ENCODE data around the gene PDE2A. TPM values are rescaled to one million over a fixed set of nuclear protein-coding genes. Genes with fewer than 3 reads are reported as not detected.
"Not testable (repeated sequence)": the region's sequence is repeated elsewhere in the genome, so short reads cannot be mapped to it uniquely, and the experiment has no call there.

Gene PDE2A
- polyA plus RNA-seq, 1 donor (not counting 4 experiments of a cell fraction or from before 2014, with no cell fraction given), result 0.38 TPM

DNA sequence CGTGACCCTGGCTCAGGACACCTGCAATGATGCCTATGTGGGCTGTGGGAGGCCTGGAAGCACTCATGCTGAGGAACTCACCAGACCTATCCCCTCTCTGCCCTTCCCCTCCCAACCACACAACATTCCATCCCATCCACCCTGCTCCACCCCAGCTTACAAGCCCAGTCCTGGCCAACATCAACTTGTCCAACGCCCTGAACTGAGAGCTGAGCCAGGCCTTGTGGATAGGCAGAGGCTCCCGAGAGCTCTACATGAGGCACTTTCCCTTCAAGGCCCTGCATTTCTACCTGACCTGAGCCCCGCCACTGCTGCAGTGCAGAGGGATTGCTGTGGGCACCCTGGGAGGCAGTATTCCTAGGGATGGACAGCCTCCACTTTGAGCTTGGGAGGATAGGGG is 112.4 kb downstream of the PDE2A start:
- no peaks in the 10 kb centered on the region for H3K36me3 ChIP-seq (ENCODE audit: control insufficient read depth in 2 of 2, extremely low read depth in 1 of 2, insufficient read depth in 2 of 2, low read length in 2 of 2)
- no peaks in the 10 kb centered on the region for H3K9me3 ChIP-seq (ENCODE audit: control insufficient read depth, low read depth, low read length)
- TF ChIP-seq, protein P1, sequence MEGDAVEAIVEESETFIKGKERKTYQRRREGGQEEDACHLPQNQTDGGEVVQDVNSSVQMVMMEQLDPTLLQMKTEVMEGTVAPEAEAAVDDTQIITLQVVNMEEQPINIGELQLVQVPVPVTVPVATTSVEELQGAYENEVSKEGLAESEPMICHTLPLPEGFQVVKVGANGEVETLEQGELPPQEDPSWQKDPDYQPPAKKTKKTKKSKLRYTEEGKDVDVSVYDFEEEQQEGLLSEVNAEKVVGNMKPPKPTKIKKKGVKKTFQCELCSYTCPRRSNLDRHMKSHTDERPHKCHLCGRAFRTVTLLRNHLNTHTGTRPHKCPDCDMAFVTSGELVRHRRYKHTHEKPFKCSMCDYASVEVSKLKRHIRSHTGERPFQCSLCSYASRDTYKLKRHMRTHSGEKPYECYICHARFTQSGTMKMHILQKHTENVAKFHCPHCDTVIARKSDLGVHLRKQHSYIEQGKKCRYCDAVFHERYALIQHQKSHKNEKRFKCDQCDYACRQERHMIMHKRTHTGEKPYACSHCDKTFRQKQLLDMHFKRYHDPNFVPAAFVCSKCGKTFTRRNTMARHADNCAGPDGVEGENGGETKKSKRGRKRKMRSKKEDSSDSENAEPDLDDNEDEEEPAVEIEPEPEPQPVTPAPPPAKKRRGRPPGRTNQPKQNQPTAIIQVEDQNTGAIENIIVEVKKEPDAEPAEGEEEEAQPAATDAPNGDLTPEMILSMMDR (optimal IDR thresholded peaks at IDR 0.05 in 1 of 3, IDR thresholded peaks at IDR 0.05 in 1 of 3, conservative IDR thresholded peaks at IDR 0.05 in 1 of 3; ENCODE audit: extremely low read depth in 1 of 3, insufficient read depth in 2 of 3, low read length in 3 of 3), result no peak
- TF ChIP-seq EZH2 (IDR thresholded peaks at IDR 0.05; ENCODE audit: low read length), result no peak
- H3K4me1 ChIP-seq (ENCODE audit: control insufficient read depth, extremely low read depth, insufficient read depth, low read length), result peaks cover 15% of the 10 kb centered on the region
- no peaks in the 10 kb centered on the region for H3K27me3 ChIP-seq (ENCODE audit: control insufficient read depth, extremely low read depth, insufficient read depth, low read length)
- dilution Hi-C loops (cut with MboI; ENCODE audit: extremely low pct_ligation_motif_present, low sequenced_read_pairs), result no loop called here
- no peaks in the 10 kb centered on the region for H4K20me1 ChIP-seq (ENCODE audit: control insufficient read depth, extremely low read depth, insufficient read depth, low read length)
- no peaks in the 10 kb centered on the region for H3K9me1 ChIP-seq (ENCODE audit: control insufficient read depth, extremely low read depth, insufficient read depth, low read length)
- H3K4me3 ChIP-seq (ENCODE audit: control insufficient read depth in 2 of 3, extremely low read depth in 1 of 3, insufficient read depth in 2 of 3, low read depth in 1 of 3, low read length in 3 of 3), result no peak overlapping the region
- FAIRE-seq (peak; percentile 9), DNase-seq (ENCODE audit: low read depth, low spot score) (no peak)
- H3K79me2 ChIP-seq (ENCODE audit: control insufficient read depth, insufficient read depth, low read length), result no peaks in the 10 kb centered on the region
- no peak overlapping the region for H3K27ac ChIP-seq (ENCODE audit: control insufficient read depth, insufficient read depth, low read length)
- H3K4me2 ChIP-seq (ENCODE audit: control insufficient read depth, extremely low read depth, insufficient read depth, low read depth, low read length), result no peak overlapping the region
- no peak overlapping the region for H3K9ac ChIP-seq (ENCODE audit: control insufficient read depth, extremely low read depth, insufficient read depth, low read length)
- H2AFZ ChIP-seq (ENCODE audit: control insufficient read depth, low read length), result peak overlapping the region; percentile 31

DNA sequence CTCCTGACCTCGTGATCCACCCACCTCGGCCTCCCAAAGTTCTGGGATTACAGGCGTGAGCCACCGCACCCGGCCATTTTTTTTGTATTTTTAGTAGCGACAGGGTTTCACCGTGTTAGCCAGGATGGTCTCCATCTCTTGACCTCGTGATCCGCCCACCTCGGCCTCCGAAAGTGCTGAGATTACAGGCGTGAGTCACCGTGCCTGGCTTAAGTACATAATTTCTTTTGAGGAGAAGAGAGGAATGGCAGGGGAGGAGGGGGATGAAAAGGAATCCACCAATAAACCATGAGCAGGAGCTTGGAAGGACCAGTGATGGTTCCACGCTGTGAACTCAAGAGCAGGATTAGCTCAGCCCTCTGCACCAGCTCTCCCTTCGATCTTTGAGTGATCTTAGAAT is 113.4 kb downstream of the PDE2A start:
- H3K27ac ChIP-seq (ENCODE audit: control insufficient read depth, insufficient read depth, low read length); dilution Hi-C loops (cut with MboI; ENCODE audit: extremely low pct_ligation_motif_present, low sequenced_read_pairs); H3K4me2 ChIP-seq (ENCODE audit: control insufficient read depth, extremely low read depth, insufficient read depth, low read depth, low read length); H3K9me3 ChIP-seq (ENCODE audit: control insufficient read depth, low read depth, low read length); H3K4me3 ChIP-seq (ENCODE audit: control insufficient read depth in 2 of 3, extremely low read depth in 1 of 3, insufficient read depth in 2 of 3, low read depth in 1 of 3, low read length in 3 of 3); H3K79me2 ChIP-seq (ENCODE audit: control insufficient read depth, insufficient read depth, low read length); H4K20me1 ChIP-seq (ENCODE audit: control insufficient read depth, extremely low read depth, insufficient read depth, low read length); DNase-seq (ENCODE audit: low read depth, low spot score); FAIRE-seq; H3K36me3 ChIP-seq (ENCODE audit: control insufficient read depth in 2 of 2, extremely low read depth in 1 of 2, insufficient read depth in 2 of 2, low read length in 2 of 2); H2AFZ ChIP-seq (ENCODE audit: control insufficient read depth, low read length); H3K9me1 ChIP-seq (ENCODE audit: control insufficient read depth, extremely low read depth, insufficient read depth, low read length); H3K9ac ChIP-seq (ENCODE audit: control insufficient read depth, extremely low read depth, insufficient read depth, low read length); H3K27me3 ChIP-seq (ENCODE audit: control insufficient read depth, extremely low read depth, insufficient read depth, low read length): not testable (repeated sequence)
- H3K4me1 ChIP-seq (ENCODE audit: control insufficient read depth, extremely low read depth, insufficient read depth, low read length), result peaks cover 15% of the 10 kb centered on the region

DNA sequence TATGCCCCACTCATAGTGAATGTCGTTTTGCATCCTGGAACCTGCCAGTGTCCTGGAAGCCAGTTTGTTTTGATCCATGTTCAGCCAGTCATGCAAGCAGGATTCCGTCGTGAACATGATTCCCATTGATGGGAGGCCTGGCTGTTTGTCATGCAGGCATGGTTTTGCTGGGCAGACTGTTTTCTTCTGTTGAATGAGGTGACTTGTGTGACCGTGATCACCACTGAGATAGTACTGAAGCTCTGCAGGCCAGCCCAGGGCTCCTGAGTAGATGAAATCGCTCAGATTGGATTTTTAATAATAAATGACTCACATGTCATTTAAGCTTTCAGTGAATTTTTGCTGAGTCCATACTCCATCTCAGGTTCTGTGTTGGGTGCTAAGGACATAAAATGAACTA is 117.8 kb downstream of the PDE2A start:
- H3K79me2 ChIP-seq (ENCODE audit: control insufficient read depth, insufficient read depth, low read length), result no peaks in the 10 kb centered on the region
- no peaks in the 10 kb centered on the region for H3K36me3 ChIP-seq (ENCODE audit: control insufficient read depth in 2 of 2, extremely low read depth in 1 of 2, insufficient read depth in 2 of 2, low read length in 2 of 2)
- H3K9ac ChIP-seq (ENCODE audit: control insufficient read depth, extremely low read depth, insufficient read depth, low read length), result no peak overlapping the region
- no peak overlapping the region for H2AFZ ChIP-seq (ENCODE audit: control insufficient read depth, low read length)
- TF ChIP-seq EZH2 (IDR thresholded peaks at IDR 0.05; ENCODE audit: low read length), result no peak
- TF ChIP-seq, protein P1 (optimal IDR thresholded peaks at IDR 0.05 in 1 of 3, IDR thresholded peaks at IDR 0.05 in 1 of 3, conservative IDR thresholded peaks at IDR 0.05 in 1 of 3; ENCODE audit: extremely low read depth in 1 of 3, insufficient read depth in 2 of 3, low read length in 3 of 3), result no peak
- H3K9me3 ChIP-seq (ENCODE audit: control insufficient read depth, low read depth, low read length), result no peaks in the 10 kb centered on the region
- no peak for FAIRE-seq
- dilution Hi-C loops (cut with MboI; ENCODE audit: extremely low pct_ligation_motif_present, low sequenced_read_pairs), result no loop called here
- H3K4me3 ChIP-seq (ENCODE audit: control insufficient read depth in 2 of 3, extremely low read depth in 1 of 3, insufficient read depth in 2 of 3, low read depth in 1 of 3, low read length in 3 of 3), result no peak overlapping the region
- no peak overlapping the region for H3K27ac ChIP-seq (ENCODE audit: control insufficient read depth, insufficient read depth, low read length)
- no peaks in the 10 kb centered on the region for H4K20me1 ChIP-seq (ENCODE audit: control insufficient read depth, extremely low read depth, insufficient read depth, low read length)
- no peaks in the 10 kb centered on the region for H3K9me1 ChIP-seq (ENCODE audit: control insufficient read depth, extremely low read depth, insufficient read depth, low read length)
- no peaks in the 10 kb centered on the region for H3K27me3 ChIP-seq (ENCODE audit: control insufficient read depth, extremely low read depth, insufficient read depth, low read length)
- H3K4me1 ChIP-seq (ENCODE audit: control insufficient read depth, extremely low read depth, insufficient read depth, low read length), result peaks cover 8% of the 10 kb centered on the region
- H3K4me2 ChIP-seq (ENCODE audit: control insufficient read depth, extremely low read depth, insufficient read depth, low read depth, low read length), result no peak overlapping the region
- DNase-seq (ENCODE audit: low read depth, low spot score), result no peak

DNA sequence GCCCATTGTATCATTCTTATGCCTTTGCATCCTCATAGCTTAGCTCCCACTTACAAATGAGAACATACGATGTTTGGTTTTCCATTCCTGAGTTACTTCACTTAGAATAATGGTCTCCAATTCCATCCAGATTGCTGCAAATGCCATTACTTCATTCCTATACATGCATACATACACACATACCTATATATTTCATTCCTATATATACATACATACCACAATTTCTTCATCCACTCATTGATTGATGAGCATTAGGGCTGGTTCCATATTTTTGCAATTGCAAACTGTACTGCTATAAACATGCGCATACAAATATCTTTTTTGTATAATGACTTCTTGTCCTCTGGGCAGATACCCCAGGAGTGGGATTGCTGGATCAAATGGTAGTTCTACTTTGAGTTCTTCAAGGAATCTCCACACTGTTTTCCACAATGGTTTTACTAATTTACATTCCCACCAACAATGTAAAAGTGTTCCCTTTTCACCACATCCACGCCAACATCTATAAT is 119.2 kb downstream of the PDE2A start:
- H3K9me1 ChIP-seq (ENCODE audit: control insufficient read depth, extremely low read depth, insufficient read depth, low read length); H2AFZ ChIP-seq (ENCODE audit: control insufficient read depth, low read length); H3K79me2 ChIP-seq (ENCODE audit: control insufficient read depth, insufficient read depth, low read length); dilution Hi-C loops (cut with MboI; ENCODE audit: extremely low pct_ligation_motif_present, low sequenced_read_pairs); H3K27ac ChIP-seq (ENCODE audit: control insufficient read depth, insufficient read depth, low read length); H3K4me2 ChIP-seq (ENCODE audit: control insufficient read depth, extremely low read depth, insufficient read depth, low read depth, low read length); H3K4me3 ChIP-seq (ENCODE audit: control insufficient read depth in 2 of 3, extremely low read depth in 1 of 3, insufficient read depth in 2 of 3, low read depth in 1 of 3, low read length in 3 of 3); H4K20me1 ChIP-seq (ENCODE audit: control insufficient read depth, extremely low read depth, insufficient read depth, low read length); H3K36me3 ChIP-seq (ENCODE audit: control insufficient read depth in 2 of 2, extremely low read depth in 1 of 2, insufficient read depth in 2 of 2, low read length in 2 of 2); H3K27me3 ChIP-seq (ENCODE audit: control insufficient read depth, extremely low read depth, insufficient read depth, low read length); H3K4me1 ChIP-seq (ENCODE audit: control insufficient read depth, extremely low read depth, insufficient read depth, low read length); DNase-seq (ENCODE audit: low read depth, low spot score); H3K9me3 ChIP-seq (ENCODE audit: control insufficient read depth, low read depth, low read length); FAIRE-seq; H3K9ac ChIP-seq (ENCODE audit: control insufficient read depth, extremely low read depth, insufficient read depth, low read length): not testable (repeated sequence)
